ENCODE data around the gene RPS19.
"Not testable (repeated sequence)": the region's sequence is repeated elsewhere in the genome, so short reads cannot be mapped to it uniquely, and the experiment has no call there.

RPS19 gene

GRCh38 chr19:41901707-41902360 is 41.8 kb downstream of the RPS19 start:
- no peak for DNase-seq (ENCODE audit: low spot score)

- no peak for DNase-seq (ENCODE audit: low spot score)
Measured at GRCh38 chr19:41902594-41902993, 42.5 kb downstream of the RPS19 start.

- no peak for DNase-seq (ENCODE audit: low spot score)
Measured at GRCh38 chr19:41903193-41903953, 43.3 kb downstream of the RPS19 start.

GRCh38 chr19:41904118-41904870 is 44.2 kb downstream of the RPS19 start:
- DNase-seq (ENCODE audit: low spot score): no peak

GRCh38 chr19:41905273-41906002 is 45.4 kb downstream of the RPS19 start:
- DNase-seq (ENCODE audit: low spot score): no peak

GRCh38 chr19:41906271-41906670 is 46.2 kb downstream of the RPS19 start:
- no peak for DNase-seq (ENCODE audit: low spot score)

- DNase-seq (ENCODE audit: low spot score): no peak
Measured at GRCh38 chr19:41906916-41907680, 47.0 kb downstream of the RPS19 start.

GRCh38 chr19:41907994-41908615 is 48.0 kb downstream of the RPS19 start:
- DNase-seq (ENCODE audit: low spot score): no peak

GRCh38 chr19:41908724-41909464 is 48.8 kb downstream of the RPS19 start:
- DNase-seq (ENCODE audit: low spot score): no peak

- DNase-seq (ENCODE audit: low spot score): no peak
Measured at GRCh38 chr19:41909706-41910105, 49.7 kb downstream of the RPS19 start.

GRCh38 chr19:41910240-41910991 is 50.4 kb downstream of the RPS19 start:
- no peak for DNase-seq (ENCODE audit: low spot score)

GRCh38 chr19:41910992-41911888 is 51.2 kb downstream of the RPS19 start:
- DNase-seq (ENCODE audit: low spot score): no peak

GRCh38 chr19:41911889-41912731 is 52.1 kb downstream of the RPS19 start:
- DNase-seq (ENCODE audit: low spot score): no peak

GRCh38 chr19:41912899-41913537 is 53.0 kb downstream of the RPS19 start:
- DNase-seq (ENCODE audit: low spot score): no peak

GRCh38 chr19:41913538-41914423 is 53.7 kb downstream of the RPS19 start:
- no peak for DNase-seq (ENCODE audit: low spot score)

- DNase-seq (ENCODE audit: low spot score): not testable (repeated sequence)
Measured at GRCh38 chr19:41914424-41914834, 54.4 kb downstream of the RPS19 start.

Measured in cerebellar cortex (tissue), 1 donor.